Heart right ventricle (tissue), 16 donors: ENCODE data around the gene MAD2L1. TPM values are rescaled to one million over a fixed set of nuclear protein-coding genes. Genes with fewer than 3 reads are reported as not detected.

Experiments
- ATAC-seq, 8 donors: fragments of 200-7000 bp; cut with Tn5 transposase; one replicate each; pipeline ENCODE4 v1.9.1; 2020; ENCODE audit warnings: mild to moderate bottlenecking in 8 of 8, moderate library complexity in 8 of 8, moderate number of reproducible peaks in 1 of 8
- DNase-seq, 2 donors: peaks; one replicate each; pipeline ENCODE4 v3.0.0-alpha.2; 2020
- H3K27ac ChIP-seq, 10 donors: fragments of 200-600 bp; sonication (generic) in 2 of 10; one replicate each; pipeline versions ENCODE4 v1.5.0 to v1.8.0; 2020 to 2022; ENCODE audit warnings: mild to moderate bottlenecking in 3 of 10
- H3K27me3 ChIP-seq, 7 donors: fragments of 200-600 bp; one replicate each; pipeline ENCODE4 v1.8.0; 2021 to 2022; ENCODE audit warnings: mild to moderate bottlenecking in 2 of 7
- H3K36me3 ChIP-seq, 9 donors: fragments of 200-600 bp; sonication (generic) in 1 of 9; one replicate each; pipeline versions ENCODE4 v1.5.0 to v1.8.0; 2020 to 2022; ENCODE audit warnings: mild to moderate bottlenecking in 2 of 9
- H3K4me1 ChIP-seq, 9 donors: fragments of 200-600 bp; sonication (generic) in 1 of 9; one replicate each; pipeline versions ENCODE4 v1.5.0 to v1.8.0; 2020 to 2022; ENCODE audit warnings: mild to moderate bottlenecking in 4 of 9
- H3K4me3 ChIP-seq, 10 donors: fragments of 200-600 bp; sonication (generic) in 2 of 10; one replicate each; pipeline versions ENCODE4 v1.5.0 to v1.8.0; 2020 to 2022; ENCODE audit warnings: mild to moderate bottlenecking in 7 of 10, moderate library complexity in 2 of 10
- H3K9me3 ChIP-seq, 11 donors: fragments of 200-600 bp in 10 of 11; sonication (generic) in 2 of 11; one replicate each; pipeline versions ENCODE4 v1.5.0 to v1.8.0; 2013 to 2022; ENCODE audit warnings: mild to moderate bottlenecking in 2 of 11, control low read depth in 1 of 11, moderate library complexity in 1 of 11
- WGBS, 2 donors: extraction: QIAGEN DNeasy Blood & Tissue Kit; methylation state at CpG; one replicate each; pipeline ENCODE4 v1.1.7; 2013; ENCODE audit warnings: inconsistent platforms in 1 of 2; 5-methylcytosine and 5-hydroxymethylcytosine counted together
- intact Hi-C, 10 donors: fragments of 100-400 bp; cut with DNase I; formaldehyde crosslinking; loops; one replicate each; pipeline versions ENCODE4 v1.11.1 to v1.14.2; 2022
- polyA plus RNA-seq, 2 donors: library from polyadenylated mRNA; stranded (reverse); fragments of 200-250 nt; gene quantifications; one replicate each; pipeline ENCODE4 v1.2.3, GENCODE V29; 2013
- total RNA-seq, 10 donors: library from RNA; stranded (reverse); fragmentation: NEBNext Ultra II Directional in 3 of 10; extraction: Animal tissue kit (Norgen Biotek cat#: 25700) in 3 of 10; gene quantifications; one replicate each; pipeline versions ENCODE4 v1.2.1 to v1.2.4, GENCODE V29; 2021 to 2023
- TF ChIP-seq, protein P1 (sequence below), 9 donors: fragments of 200-600 bp; sonication (generic) in 2 of 9; IDR thresholded peaks; one replicate each; pipeline versions ENCODE4 v1.5.0 to v1.8.0; 2021 to 2022; ENCODE audit warnings: antibody characterized with exemption in 9 of 9, mild to moderate bottlenecking in 5 of 9, moderate library complexity in 1 of 9
- donor health status: Arrhythmogenic right ventricular cardiomyopathy.
- donor health status: ischemic (EF 13 %, LVEDD 7.1; RV severe dilation, severe dysfunction).
- donor health status: healthy with polysubstance abuse.
- donor health status: DM: no; HTN: yes; CAD: no.
- donor health status: DM: no; HTN: no; CAD: no.
- donor health status: ischemic (EF 25% LVEDD 6.9; RV normal size, moderate dysfunction).
- donor health status: ischemic (EF 25% LVEDD 5.7; RV mildly dilated, moderate dysfunction).
- donor health status: healthy.
- donor health status: DM: yes; HTN: yes; CAD: no.
- donor health status: Ischemic cardiomyopathy.
- donor health status: ischemic (EF 35%, LVEDD 5.7; RV mildly dilated, moderate dysfunction).
- donor health status: nonischemic (EF 11% LVEDD 7.7; RV severe dilation, severe dysfunction).
- donor health status: DM: yes; HTN: yes; CAD: no.
- donor health status: PGD.
- donor health status: ischemic (EF 29% LVEDD 5.4; RV normal size, mild dysfunction).
- donor health status: nonischemic (EF 23%, LVEDD 6.1; RV moderate dilation, normal function).

MAD2L1 gene
- total and polyA plus RNA-seq, 12 donors: 0.59 to 3.3 (median 1.6) TPM

DNA sequence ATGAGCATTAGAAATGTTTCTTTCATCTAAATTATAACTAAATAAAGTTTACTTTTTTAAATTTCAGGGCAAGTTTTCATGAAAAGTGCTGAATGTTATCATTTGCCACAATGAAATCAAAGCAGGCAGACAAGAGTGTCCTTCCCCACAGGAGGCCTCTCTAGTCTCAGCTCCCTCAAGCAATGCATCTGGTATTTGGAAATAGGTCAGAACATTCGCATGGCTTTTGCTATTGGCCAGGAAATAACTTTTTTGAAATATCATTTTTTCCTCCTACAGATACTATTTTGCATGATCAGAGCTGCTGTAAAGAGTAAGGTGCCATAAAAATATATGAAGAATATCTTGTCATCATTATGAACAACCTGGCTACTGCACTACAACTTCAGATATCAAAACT, 41.1 kb downstream of the MAD2L1 start:
- Histone ChIP-seq H3K27ac (no peak overlapping the region), H3K36me3 (no peaks in the 10 kb centered on the region), H3K4me1 (no peaks in the 10 kb centered on the region), H3K27me3 (no peaks in the 10 kb centered on the region), H3K4me3 (no peak overlapping the region), H3K9me3 (no peaks in the 10 kb centered on the region)
- ATAC-seq: no peak
- WGBS, 2 donors: 50 to 66% methylated on average over 1 of the region's 1 CpG
- TF ChIP-seq, protein P1, sequence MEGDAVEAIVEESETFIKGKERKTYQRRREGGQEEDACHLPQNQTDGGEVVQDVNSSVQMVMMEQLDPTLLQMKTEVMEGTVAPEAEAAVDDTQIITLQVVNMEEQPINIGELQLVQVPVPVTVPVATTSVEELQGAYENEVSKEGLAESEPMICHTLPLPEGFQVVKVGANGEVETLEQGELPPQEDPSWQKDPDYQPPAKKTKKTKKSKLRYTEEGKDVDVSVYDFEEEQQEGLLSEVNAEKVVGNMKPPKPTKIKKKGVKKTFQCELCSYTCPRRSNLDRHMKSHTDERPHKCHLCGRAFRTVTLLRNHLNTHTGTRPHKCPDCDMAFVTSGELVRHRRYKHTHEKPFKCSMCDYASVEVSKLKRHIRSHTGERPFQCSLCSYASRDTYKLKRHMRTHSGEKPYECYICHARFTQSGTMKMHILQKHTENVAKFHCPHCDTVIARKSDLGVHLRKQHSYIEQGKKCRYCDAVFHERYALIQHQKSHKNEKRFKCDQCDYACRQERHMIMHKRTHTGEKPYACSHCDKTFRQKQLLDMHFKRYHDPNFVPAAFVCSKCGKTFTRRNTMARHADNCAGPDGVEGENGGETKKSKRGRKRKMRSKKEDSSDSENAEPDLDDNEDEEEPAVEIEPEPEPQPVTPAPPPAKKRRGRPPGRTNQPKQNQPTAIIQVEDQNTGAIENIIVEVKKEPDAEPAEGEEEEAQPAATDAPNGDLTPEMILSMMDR (IDR thresholded peaks at IDR 0.05): no peak
- DNase-seq: no peak
- intact Hi-C loops: no loop called here

DNA sequence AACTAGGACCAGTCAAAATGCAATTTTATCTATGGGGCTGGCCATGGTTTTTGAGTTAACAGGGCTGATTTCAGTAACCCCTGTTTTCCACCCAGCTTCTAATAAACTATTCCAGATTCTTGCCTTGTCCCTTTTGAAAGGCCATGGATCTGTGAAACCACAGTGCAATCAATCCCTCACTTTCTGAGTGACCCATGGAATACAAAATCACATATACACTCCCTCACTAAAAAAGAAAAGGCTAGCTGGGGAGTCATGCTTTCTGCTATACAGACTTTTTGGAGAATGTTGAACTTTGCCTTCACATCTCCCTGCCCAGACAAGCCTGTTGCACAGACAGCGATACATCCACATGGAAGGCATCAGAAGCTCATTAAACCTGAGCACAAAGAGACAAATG, 47.9 kb downstream of the MAD2L1 start:
- H3K27me3 ChIP-seq: no peaks in the 10 kb centered on the region
- H3K4me3 ChIP-seq: no peak overlapping the region
- H3K36me3 ChIP-seq: no peaks in the 10 kb centered on the region
- 97 to 100% methylated on average over 1 of the region's 1 CpG for whole genome bisulfite sequencing, 2 donors
- ATAC-seq (no peak), DNase-seq (no peak)
- peaks cover 0 to 10% (median 0%) of the 10 kb centered on the region in 11 donors for H3K9me3 ChIP-seq
- no peak overlapping the region for H3K27ac ChIP-seq
- TF ChIP-seq, protein P1 (IDR thresholded peaks at IDR 0.05): no peak
- no peaks in the 10 kb centered on the region for H3K4me1 ChIP-seq
- intact Hi-C loops: no loop called here

DNA sequence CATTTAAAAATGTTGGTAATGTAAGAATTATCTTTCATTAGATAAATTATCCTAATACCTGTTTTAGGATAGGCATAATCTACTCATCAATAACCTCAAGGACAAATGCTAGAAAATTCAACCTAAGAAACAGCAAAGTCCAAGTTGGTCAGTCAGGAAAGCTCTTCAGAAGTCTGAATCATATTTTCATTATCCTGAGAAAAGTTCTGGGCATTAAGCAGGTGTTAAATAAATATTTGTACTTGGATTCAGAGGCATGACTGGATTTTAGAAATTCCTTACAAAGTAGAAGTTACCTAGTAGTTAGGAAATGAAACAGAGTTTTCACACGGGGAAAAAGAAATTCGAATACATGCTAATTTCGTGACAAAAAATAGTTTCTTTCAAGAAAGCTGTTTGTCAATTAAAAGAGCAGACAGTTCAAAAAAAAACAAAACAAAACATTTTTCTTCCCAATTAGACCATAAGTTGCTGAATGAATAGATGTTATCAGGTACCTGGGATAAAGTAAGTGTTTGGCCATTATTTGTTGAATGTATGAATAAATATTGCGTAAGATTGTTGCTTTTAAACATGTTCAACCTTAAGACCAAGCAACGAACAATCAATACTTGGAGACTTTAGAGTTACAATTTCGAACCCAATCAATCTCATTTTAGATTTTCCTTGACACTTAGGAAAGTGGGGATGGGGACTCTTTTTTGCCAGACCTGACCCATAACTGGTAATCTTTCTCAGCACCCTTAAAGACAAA, 48.5 kb downstream of the MAD2L1 start:
- Histone ChIP-seq H3K9me3 (peaks cover 0 to 10% (median 0%) of the 10 kb centered on the region in 11 donors), H3K4me3 (no peak overlapping the region), H3K4me1 (no peaks in the 10 kb centered on the region), H3K36me3 (no peaks in the 10 kb centered on the region), H3K27ac (no peak overlapping the region), H3K27me3 (no peaks in the 10 kb centered on the region)
- TF ChIP-seq, protein P1 (IDR thresholded peaks at IDR 0.05): no peak
- intact Hi-C loops: no loop called here
- DNase-seq (no peak), ATAC-seq (no peak)
- WGBS, 2 donors: 86 to 87% methylated on average over 6 of the region's 6 CpGs

DNA sequence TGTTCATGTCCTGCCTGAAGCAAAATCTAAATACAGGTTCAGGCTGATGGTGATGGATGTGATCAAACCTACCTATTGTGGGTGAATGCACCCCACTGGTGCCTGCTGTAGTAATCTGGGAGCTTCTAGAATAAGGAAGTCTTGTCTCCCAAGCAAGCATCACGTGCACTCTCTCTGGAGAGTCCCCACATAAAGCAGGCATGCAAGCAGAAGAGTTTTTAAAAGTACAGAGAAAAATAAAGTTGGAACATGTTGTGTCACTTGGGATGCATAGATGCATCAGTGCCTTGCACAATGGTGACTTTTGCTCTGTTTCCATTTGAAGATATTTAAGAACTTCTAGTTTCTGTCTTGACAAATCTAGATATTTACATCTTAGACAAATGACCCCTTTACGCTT, 54.9 kb downstream of the MAD2L1 start:
- WGBS, 2 donors: 56 to 79% methylated on average over 2 of the region's 2 CpGs
- no peak overlapping the region for H3K4me3 ChIP-seq

More for the DNA sequence above, 54.9 kb downstream of the MAD2L1 start:
- H3K27me3 ChIP-seq: no peaks in the 10 kb centered on the region
- H3K27ac ChIP-seq: no peak overlapping the region
- H3K4me1 ChIP-seq: peaks cover 0 to 4% (median 0%) of the 10 kb centered on the region in 9 donors
- peaks cover 0 to 10% (median 0%) of the 10 kb centered on the region in 11 donors for H3K9me3 ChIP-seq
- DNase-seq: no peak
- ATAC-seq: no peak
- intact Hi-C loops: no loop called here
- no peaks in the 10 kb centered on the region for H3K36me3 ChIP-seq
- TF ChIP-seq, protein P1 (IDR thresholded peaks at IDR 0.05): no peak
